ENCODE results near the gene DPP10.

DPP10 gene

GRCh38 chr2:114651933-114652332 is 209.5 kb downstream of the DPP10 start:
- H3K4me3 ChIP-seq (replicated peaks; ENCODE audit: low read depth, low read length), result no peak overlapping the region
- no peak for TF ChIP-seq CTCF (IDR thresholded peaks at IDR 0.05; ENCODE audit: low read length, missing control alignments)
- no peak for DNase-seq (ENCODE audit: low read depth)

GRCh38 chr2:114659880-114660279 is 217.4 kb downstream of the DPP10 start:
- TF ChIP-seq CTCF (IDR thresholded peaks at IDR 0.05; ENCODE audit: low read length, missing control alignments), result no peak
- no peak for DNase-seq (ENCODE audit: low read depth)
- no peak overlapping the region for H3K4me3 ChIP-seq (replicated peaks; ENCODE audit: low read depth, low read length)

- no peak for DNase-seq (ENCODE audit: low read depth)
- peak overlapping the region; percentile 37 for H3K4me3 ChIP-seq (replicated peaks; ENCODE audit: low read depth, low read length)
- no peak for TF ChIP-seq CTCF (IDR thresholded peaks at IDR 0.05; ENCODE audit: low read length, missing control alignments)
Measured at GRCh38 chr2:114661971-114662939, 219.8 kb downstream of the DPP10 start.

GRCh38 chr2:114668415-114668814 is 226.0 kb downstream of the DPP10 start:
- TF ChIP-seq CTCF (IDR thresholded peaks at IDR 0.05; ENCODE audit: low read length, missing control alignments), result no peak
- no peak overlapping the region for H3K4me3 ChIP-seq (replicated peaks; ENCODE audit: low read depth, low read length)
- no peak for DNase-seq (ENCODE audit: low read depth)

GRCh38 chr2:114683251-114683650 is 240.8 kb downstream of the DPP10 start:
- no peak overlapping the region for H3K4me3 ChIP-seq (replicated peaks; ENCODE audit: low read depth, low read length)
- no peak for DNase-seq (ENCODE audit: low read depth)
- TF ChIP-seq CTCF (IDR thresholded peaks at IDR 0.05; ENCODE audit: low read length, missing control alignments), result no peak

- no peak for DNase-seq (ENCODE audit: low read depth)
- no peak for TF ChIP-seq CTCF (IDR thresholded peaks at IDR 0.05; ENCODE audit: low read length, missing control alignments)
Measured at GRCh38 chr2:114684403-114684802, 242.0 kb downstream of the DPP10 start.

More at GRCh38 chr2:114684403-114684802, 242.0 kb downstream of the DPP10 start:
- no peak overlapping the region for H3K4me3 ChIP-seq (replicated peaks; ENCODE audit: low read depth, low read length)
